Gastrocnemius medialis (tissue), 4 donors: ENCODE results near the gene TPK1.

ENCODE experiments used
- CTCF ChIP-seq, 5 experiments: fragments of 450-650 bp in 3 of 5; fragments of 200-600 bp in 2 of 5; sonication (generic) in 2 of 5; IDR thresholded peaks in 4 of 5; conservative IDR thresholded peaks in 1 of 5; 1 replicate in 4 of 5; 2 replicates in 1 of 5; pipeline ENCODE4 v1.5.1; 2016 to 2019; ENCODE audit warnings: antibody characterized with exemption in 5 of 5, mild to moderate bottlenecking in 3 of 5, moderate library complexity in 3 of 5
- POLR2A ChIP-seq, 2 donors: fragments of 450-650 bp; IDR thresholded peaks; one replicate each; pipeline ENCODE4 v1.6.1; 2017; ENCODE audit warnings: antibody characterized with exemption in 2 of 2, mild to moderate bottlenecking in 2 of 2, moderate library complexity in 2 of 2

GRCh38 chr7:144682581-144683280 is 153.1 kb downstream of the TPK1 start:
- TF ChIP-seq CTCF (IDR thresholded peaks at IDR 0.05 in 4 of 5, conservative IDR thresholded peaks at IDR 0.05 in 1 of 5) (no peak), POLR2A (IDR thresholded peaks at IDR 0.05) (no peak)
